HG02678 (cell line): Measurements from ENCODE around the gene SYVN1.

ENCODE experiments used
- ATAC-seq: cut with Tn5 transposase; IDR thresholded peaks from one replicate; pipeline ENCODE4 v1.9.1; 2021; ENCODE audit warnings: mild to moderate bottlenecking, moderate library complexity; ENCODE audit not compliant: unreplicated experiment

SYVN1 gene

DNA sequence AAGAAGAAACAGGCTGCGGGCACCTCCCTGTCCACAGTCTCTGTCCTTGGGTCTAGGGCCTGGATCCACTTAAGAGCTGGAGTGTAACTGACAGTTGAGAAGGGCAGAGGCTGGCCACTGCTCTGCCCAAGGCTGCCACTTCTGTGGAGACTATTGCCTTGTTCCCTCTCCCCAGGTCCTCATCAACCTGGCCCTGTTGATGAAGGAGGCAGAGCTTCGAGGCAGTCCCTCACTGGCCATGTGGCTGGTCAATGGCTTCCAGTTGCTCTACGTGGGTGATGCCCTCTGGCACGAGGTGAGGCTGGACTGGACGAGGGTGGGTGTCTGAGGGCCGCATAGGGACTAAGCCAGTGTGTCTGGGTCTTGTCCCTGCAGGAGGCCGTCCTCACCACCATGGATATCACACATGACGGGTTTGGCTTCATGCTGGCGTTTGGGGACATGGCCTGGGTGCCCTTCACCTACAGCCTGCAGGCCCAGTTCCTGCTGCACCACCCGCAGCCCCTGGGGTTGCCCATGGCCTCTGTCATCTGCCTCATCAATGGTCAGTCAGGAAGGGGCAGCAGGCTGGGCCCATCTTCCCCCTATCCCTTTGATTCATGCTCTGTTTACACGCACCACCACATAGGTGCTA, 19.7 kb downstream of the SYVN1 start:
- ATAC-seq, result no peak

DNA sequence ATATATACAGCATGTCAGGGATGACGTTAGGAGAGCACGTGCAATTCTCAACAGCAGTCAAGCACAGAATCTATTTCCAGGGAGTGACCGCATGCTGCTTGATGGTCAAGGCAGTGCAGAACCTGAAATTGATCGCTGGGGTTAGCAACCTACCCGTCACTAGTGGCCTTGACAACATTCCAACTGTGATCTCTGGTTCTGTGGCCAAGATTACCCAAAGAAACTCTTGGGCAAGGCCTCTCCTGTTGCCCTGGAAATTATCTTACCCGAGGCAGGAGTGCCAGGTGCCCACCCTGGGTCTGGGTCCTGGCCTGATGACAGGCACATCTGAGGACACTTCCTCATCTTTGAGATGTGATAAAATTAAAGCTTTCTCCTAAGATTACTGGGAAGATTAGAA, 20.5 kb downstream of the SYVN1 start:
- ATAC-seq, result no peak

GRCh38 chr11:65113361-65113756, 21.0 kb downstream of the SYVN1 start:
- no peak for ATAC-seq

- no peak for ATAC-seq
Measured at GRCh38 chr11:65112546-65113360, 21.6 kb downstream of the SYVN1 start.

- peak; percentile 77 for ATAC-seq
Measured at GRCh38 chr11:65111744-65112545, 22.4 kb downstream of the SYVN1 start, which contains the start of gene TM7SF2. TM7SF2 (plus strand) TSS chr11:65111872; CDS start chr11:65112016, 144 bp downstream.

DNA sequence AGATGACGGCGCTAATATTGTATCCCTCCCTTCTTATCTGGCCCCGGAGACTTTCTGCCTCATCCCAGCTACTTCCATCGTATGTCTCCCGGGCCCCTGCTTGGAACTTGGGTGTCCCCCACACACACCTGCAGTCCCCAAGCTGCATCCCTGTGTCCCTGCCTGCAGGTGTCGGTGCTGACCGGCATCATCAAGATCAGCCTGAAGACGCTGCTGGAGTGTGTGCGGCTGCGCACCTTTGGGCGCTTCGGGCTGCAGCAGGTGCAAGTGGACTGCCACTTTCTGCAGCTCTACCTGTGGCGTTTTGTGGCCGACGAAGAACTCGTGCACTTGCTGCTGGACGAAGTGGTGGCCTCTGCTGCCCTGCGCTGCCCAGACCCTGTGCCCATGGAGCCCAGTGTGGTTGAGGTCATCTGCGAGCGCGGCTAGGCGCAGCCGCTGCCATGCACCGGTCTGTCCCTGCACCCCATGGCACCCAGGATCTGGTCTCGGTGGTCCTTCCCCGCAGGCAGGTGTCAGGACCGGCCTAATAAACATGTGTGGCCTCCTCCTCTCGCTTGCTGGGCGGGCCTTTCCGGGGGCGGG, 23.1 kb downstream of the SYVN1 start:
- no peak for ATAC-seq

GRCh38 chr11:65110354-65110861, 23.9 kb downstream of the SYVN1 start:
- ATAC-seq, result no peak

DNA sequence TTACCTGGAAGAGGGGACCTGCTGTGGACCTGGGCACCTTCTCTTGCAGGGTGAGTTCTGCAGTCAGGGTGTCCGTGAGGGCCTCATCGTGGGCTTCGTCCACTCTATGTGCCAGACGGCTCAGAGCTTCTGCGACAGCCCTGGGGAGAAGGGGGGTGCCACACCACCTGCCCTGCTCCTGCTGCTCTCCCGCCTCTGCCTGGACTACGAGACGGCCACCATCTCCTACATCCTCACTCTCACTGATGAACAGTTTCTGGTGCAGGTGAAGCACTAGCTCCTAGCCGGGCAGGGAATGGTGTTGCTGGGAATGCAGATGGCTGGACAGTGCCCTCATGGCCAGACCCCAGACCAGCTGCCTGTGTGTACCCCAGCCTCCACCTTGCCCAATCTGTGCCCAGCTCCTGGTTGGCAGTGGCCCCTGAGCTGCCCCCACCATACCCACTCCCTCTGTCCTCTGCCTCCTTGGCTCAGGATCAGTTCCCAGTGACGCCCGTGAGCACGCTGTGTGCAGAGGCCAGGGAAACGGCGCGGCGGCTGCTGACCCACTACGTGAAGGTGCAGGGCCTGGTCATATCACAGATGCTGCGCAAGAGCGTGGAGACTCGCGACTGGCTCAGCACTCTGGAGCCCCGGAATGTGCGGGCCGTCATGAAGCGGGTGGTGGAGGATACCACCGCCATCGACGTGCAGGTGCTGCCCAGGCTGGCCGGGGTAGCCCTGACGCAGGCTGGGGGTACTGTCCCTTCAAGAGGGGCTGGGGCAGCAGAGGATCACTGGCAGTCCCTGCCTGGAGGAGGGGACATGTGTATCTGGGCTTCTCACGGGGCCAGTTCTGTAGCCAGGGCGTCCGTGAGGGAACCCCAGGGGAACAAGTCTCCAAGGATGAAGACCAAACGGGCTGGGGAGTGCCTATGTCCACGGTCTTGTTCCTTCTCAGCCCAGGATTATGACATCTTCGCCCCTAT, 24.8 kb downstream of the SYVN1 start:
- ATAC-seq, result no peak

DNA sequence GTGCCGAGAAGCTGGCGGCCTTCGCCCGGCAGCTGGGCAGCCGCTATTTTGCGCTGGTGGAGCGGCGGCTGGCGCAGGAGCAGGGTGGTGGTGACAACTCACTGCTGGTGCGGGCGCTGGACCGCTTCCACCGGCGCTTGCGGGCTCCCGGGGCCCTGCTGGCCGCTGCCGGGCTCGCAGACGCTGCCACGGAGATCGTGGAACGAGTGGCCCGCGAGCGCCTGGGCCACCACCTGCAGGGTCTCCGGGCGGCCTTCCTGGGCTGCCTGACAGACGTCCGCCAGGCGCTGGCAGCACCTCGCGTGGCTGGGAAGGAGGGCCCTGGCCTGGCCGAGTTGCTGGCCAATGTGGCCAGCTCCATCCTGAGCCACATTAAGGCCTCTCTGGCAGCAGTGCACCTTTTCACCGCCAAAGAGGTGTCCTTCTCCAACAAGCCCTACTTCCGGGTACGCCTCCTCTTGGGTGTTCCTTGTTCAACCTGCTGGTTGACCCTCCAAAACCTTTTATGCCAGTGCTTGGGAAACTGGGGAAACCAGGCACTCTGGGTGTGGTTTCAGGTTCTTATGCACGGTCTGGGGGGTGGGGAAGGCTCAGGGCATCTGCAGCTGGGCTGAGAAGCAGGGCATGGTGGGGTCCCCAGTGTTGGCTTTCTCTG, 25.7 kb downstream of the SYVN1 start:
- no peak for ATAC-seq

GRCh38 chr11:65107751-65108468, 26.4 kb downstream of the SYVN1 start:
- no peak for ATAC-seq

DNA sequence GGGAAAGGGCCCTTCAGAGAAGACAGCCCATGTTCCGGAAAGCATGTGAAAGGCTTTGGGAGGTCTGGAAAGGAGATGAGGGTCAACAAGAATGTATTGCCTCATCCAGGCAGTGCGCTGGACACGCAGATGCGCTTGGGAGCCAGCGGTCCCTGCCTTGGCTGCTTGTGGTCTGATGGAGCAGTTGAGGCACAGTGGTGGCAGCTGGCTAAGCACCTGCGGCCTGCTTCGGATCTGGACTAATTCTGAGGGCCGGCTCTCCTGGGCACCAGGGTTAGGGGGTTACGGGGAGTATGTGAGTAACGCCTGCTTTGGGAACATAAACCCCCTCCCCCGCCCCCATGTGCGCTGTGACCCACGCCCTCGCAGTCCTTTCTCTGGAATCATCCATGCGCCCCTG, 27.2 kb downstream of the SYVN1 start:
- ATAC-seq, result no peak

DNA sequence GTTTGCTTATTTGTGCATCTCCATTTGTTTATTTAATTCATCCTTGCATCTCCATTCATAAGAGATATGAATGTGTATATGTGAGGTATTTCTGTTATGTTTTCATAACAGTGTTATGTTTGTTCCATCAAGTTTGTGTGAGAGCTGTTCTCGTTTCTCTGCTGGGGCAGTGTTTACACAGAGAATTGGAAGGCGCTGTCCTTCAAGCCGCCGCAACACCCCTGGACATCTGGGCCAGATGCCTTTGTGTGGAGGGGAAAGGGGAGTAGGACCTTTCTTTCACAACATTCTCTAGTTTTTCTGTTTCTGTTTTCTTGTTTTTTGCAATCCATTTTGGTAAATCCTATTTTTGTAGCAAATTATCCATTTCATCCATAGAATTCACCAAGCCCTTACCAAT, 29.7 kb downstream of the SYVN1 start:
- ATAC-seq, result no peak

GRCh38 chr11:65103476-65103875, 30.8 kb downstream of the SYVN1 start:
- ATAC-seq, result no peak

DNA sequence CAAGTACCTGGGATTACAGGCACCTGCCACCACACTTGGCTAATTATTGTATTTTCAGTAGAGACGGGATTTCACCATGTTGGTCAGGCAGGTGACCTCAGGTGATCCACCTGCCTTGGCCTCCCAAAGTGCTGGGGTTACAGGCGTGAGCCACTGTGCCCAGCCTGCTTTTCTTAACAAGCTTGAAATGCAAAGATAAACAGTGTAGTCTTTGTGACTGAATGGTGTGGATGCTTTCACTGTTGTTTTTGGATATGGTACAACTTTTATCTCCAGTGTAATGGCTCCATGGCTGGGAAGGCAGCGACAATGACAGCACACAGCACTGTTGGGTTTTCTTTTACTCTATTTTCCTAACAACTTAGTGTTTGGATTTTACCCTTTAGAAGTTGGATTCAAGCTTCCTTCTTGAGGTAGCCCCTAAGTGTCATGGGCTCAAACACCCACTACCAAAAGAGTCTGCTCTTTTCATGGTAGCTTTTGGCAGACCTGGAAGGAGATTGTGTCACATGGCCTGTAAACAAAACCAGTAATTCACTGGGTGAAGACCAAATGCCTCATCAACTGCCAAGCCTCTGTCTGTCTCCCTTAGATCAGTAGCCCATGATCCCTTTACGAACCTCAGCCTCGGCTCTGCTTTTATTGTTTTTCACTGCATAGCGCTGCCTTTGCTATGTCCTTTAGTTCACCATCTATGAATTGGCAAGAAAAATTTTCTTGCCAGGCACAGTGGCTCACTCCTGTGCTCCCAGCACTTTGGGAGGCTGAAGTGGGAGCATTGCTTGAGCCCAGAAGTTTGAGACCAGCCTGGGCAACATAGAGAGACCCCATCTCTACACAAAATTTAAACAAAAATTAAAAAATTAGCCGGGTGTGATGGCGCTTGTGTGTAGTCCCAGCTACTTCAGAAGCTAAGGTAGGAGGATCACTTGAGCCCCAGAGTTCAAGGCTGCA, 31.9 kb downstream of the SYVN1 start:
- no peak for ATAC-seq

GRCh38 chr11:65100674-65101350, 33.5 kb downstream of the SYVN1 start:
- no peak for ATAC-seq

DNA sequence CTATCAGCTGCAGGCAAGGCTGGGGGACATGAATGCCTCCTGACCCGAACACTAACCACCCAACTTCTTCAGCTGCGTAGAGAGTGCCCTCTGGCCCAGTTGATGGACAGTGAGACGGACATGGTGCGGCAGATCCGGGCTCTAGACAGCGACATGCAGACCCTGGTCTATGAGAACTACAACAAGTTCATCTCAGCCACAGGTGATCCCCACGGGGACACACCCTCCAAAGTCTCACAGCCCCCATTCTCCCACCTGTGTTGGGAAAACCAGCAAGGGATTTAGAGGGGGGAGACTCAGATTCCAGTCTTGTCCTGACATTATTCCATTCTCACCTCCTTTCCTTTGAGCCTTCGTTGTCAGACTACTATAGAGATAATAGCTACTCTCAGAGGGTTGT, 37.4 kb downstream of the SYVN1 start:
- no peak for ATAC-seq
